B cell (primary cell): ENCODE results near the gene RALGAPA2. TPM values are rescaled to one million over a fixed set of nuclear protein-coding genes. Genes with fewer than 3 reads are reported as not detected.
"Not testable (repeated sequence)": the region's sequence is repeated elsewhere in the genome, so short reads cannot be mapped to it uniquely, and the experiment has no call there.

Experiments used
- ATAC-seq: fragments of 200-7000 bp; cut with Tn5 transposase; one replicate; pipeline ENCODE4 v1.10.0; 2021; ENCODE audit warnings: low read depth, mild to moderate bottlenecking, moderate number of reproducible peaks, moderate library complexity
- CTCF ChIA-PET: fragments of 350-600 bp; sonication (Branson Sonifier 250); formaldehyde crosslinking; loops from one replicate; lab custom pipeline; 2021; ENCODE audit warnings: antibody characterized with exemption, inconsistent platforms; lab: Charles Lee
- POLR2A ChIA-PET: fragments of 350-600 bp; sonication (Branson Sonifier 250); formaldehyde crosslinking; loops from one replicate; lab custom pipeline; 2021; ENCODE audit warnings: antibody characterized with exemption; lab: Charles Lee
- DNase-seq: peaks from one replicate; pipeline ENCODE4 v3.0.0; 2013
- H2AFZ ChIP-seq: 2 replicates; pipeline ENCODE4 v1.6.1; 2012; ENCODE audit warnings: mild to moderate bottlenecking, low read depth, low read length; ENCODE audit not compliant: insufficient read depth, poor library complexity, severe bottlenecking
- H3K27ac ChIP-seq, 2 donors: 1 replicate in 1 of 2; 2 replicates in 1 of 2; pipeline ENCODE4 v1.5.1; 2012 to 2013; ENCODE audit warnings: low read length in 2 of 2, mild to moderate bottlenecking in 2 of 2, moderate library complexity in 1 of 2
- H3K27me3 ChIP-seq, 4 experiments: fragments of 200-600 bp in 1 of 4; sonication (generic) in 1 of 4; replicated peaks in 1 of 4; 1 replicate in 2 of 4; 2 replicates in 2 of 4; pipeline versions ENCODE4 v1.6.1 to v1.7.0; 2013 to 2016; ENCODE audit warnings: low read length in 3 of 4, mild to moderate bottlenecking in 2 of 4, mixed read lengths in 1 of 4, moderate library complexity in 1 of 4; ENCODE audit not compliant: insufficient read depth in 4 of 4, control insufficient read depth in 3 of 4; ENCODE audit errors: control extremely low read depth in 1 of 4
- H3K36me3 ChIP-seq, 2 experiments: replicated peaks in 1 of 2; 1 replicate in 1 of 2; 2 replicates in 1 of 2; pipeline versions ENCODE4 v1.6.1 to v1.7.1; 2013; ENCODE audit warnings: low read length in 1 of 2; ENCODE audit not compliant: insufficient read depth in 2 of 2, control insufficient read depth in 1 of 2; ENCODE audit errors: control extremely low read depth in 1 of 2, extremely low read depth in 1 of 2
- H3K4me1 ChIP-seq, 2 donors: fragments of 200-600 bp in 1 of 2; sonication (generic) in 1 of 2; 1 replicate in 1 of 2; 2 replicates in 1 of 2; pipeline versions ENCODE4 v1.5.1 to v1.6.1; 2013 to 2017; ENCODE audit warnings: low read length in 2 of 2; ENCODE audit not compliant: control insufficient read depth in 2 of 2, insufficient read depth in 2 of 2
- H3K4me2 ChIP-seq: replicated peaks from 2 replicates; pipeline ENCODE3; 2012; ENCODE audit warnings: mild to moderate bottlenecking, low read depth, low read length; ENCODE audit not compliant: poor library complexity, severe bottlenecking
- H3K4me3 ChIP-seq, 5 experiments: fragments of 200-600 bp in 1 of 5; sonication (generic) in 1 of 5; 1 replicate in 3 of 5; 2 replicates in 2 of 5; pipeline versions ENCODE4 v1.5.1 to v1.7.0; 2011 to 2016; ENCODE audit warnings: low read length in 4 of 5, mild to moderate bottlenecking in 4 of 5, low read depth in 2 of 5, control low read depth in 1 of 5, moderate library complexity in 1 of 5; ENCODE audit not compliant: insufficient read depth in 1 of 5; ENCODE audit errors: control extremely low read depth in 1 of 5, extremely low read depth in 1 of 5
- H3K79me2 ChIP-seq: fragments of 200-600 bp; sonication (generic); one replicate; pipeline ENCODE4 v1.6.0; 2016; ENCODE audit warnings: low read length; ENCODE audit not compliant: control insufficient read depth, insufficient read depth
- H3K9ac ChIP-seq: fragments of 200-600 bp; sonication (generic); 2 replicates; pipeline ENCODE4 v1.6.1; 2017; ENCODE audit warnings: mild to moderate bottlenecking, low read length, moderate library complexity
- H3K9me3 ChIP-seq, 3 donors: one replicate each; pipeline versions ENCODE4 v1.6.1 to v1.7.1; 2013; ENCODE audit warnings: low read length in 2 of 3; ENCODE audit not compliant: control insufficient read depth in 2 of 3, insufficient read depth in 1 of 3; ENCODE audit errors: control extremely low read depth in 1 of 3
- H4K20me1 ChIP-seq: 2 replicates; pipeline ENCODE4 v1.6.0; 2012; ENCODE audit warnings: mild to moderate bottlenecking, low read length; ENCODE audit not compliant: insufficient read depth, control insufficient read depth, poor library complexity, severe bottlenecking
- H3K27ac Mint-ChIP-seq: one replicate; pipeline ENCODE4 v1.8.0; 2021; ENCODE audit warnings: mixed read lengths
- H3K27me3 Mint-ChIP-seq: one replicate; pipeline ENCODE4 v1.8.0; 2021; ENCODE audit warnings: mixed read lengths
- H3K4me1 Mint-ChIP-seq: one replicate; pipeline ENCODE4 v1.8.0; 2021; ENCODE audit warnings: mixed read lengths
- H3K4me3 Mint-ChIP-seq: one replicate; pipeline ENCODE4 v1.8.0; 2021; ENCODE audit warnings: mixed read lengths
- H3K9me3 Mint-ChIP-seq: one replicate; pipeline ENCODE4 v1.8.0; 2022; ENCODE audit warnings: mixed read lengths; ENCODE audit not compliant: insufficient read depth
- CTCF ChIP-seq: fragments of 200-600 bp; IDR thresholded peaks from one replicate; pipeline ENCODE4 v1.8.0; 2022; ENCODE audit warnings: antibody characterized with exemption, mild to moderate bottlenecking
- EZH2 ChIP-seq: IDR thresholded peaks from 2 replicates; pipeline ENCODE4 v1.6.1; 2012; ENCODE audit warnings: borderline replicate concordance, low read depth, mild to moderate bottlenecking, moderate library complexity, low read length; ENCODE audit not compliant: insufficient read depth, poor library complexity, severe bottlenecking
- WGBS: methylation state at CpG from one replicate; pipeline ENCODE4 v1.1.5; 2013; ENCODE audit warnings: missing lambda C conversion rate; ENCODE audit not compliant: insufficient coverage; 5-methylcytosine and 5-hydroxymethylcytosine counted together
- intact Hi-C: fragments of 100-400 bp; cut with micrococcal nuclease; formaldehyde crosslinking; loops from one replicate; pipeline ENCODE4 v1.10.0; 2022
- polyA plus RNA-seq: library from polyadenylated mRNA; depleted of rRNA; stranded (reverse); fragments of >200 nt; gene quantifications from 2 replicates; pipeline ENCODE4 v1.2.3, GENCODE V29; 2012
- total RNA-seq, 2 donors: library from RNA; stranded (reverse); fragments of 120-200 nt in 1 of 2; gene quantifications; 1 replicate in 1 of 2; 2 replicates in 1 of 2; pipeline versions ENCODE4 v1.2.3 to v1.2.4, GENCODE V29; 2013 to 2022

RALGAPA2 gene
- total and polyA plus RNA-seq, 2 donors (not counting 1 experiment from before 2014, with no cell fraction given) = 6.4 to 33.1 TPM

GRCh38 chr20:20547221-20547875 is 165.1 kb downstream of the RALGAPA2 start:
- Mint-ChIP-seq H3K4me3 (no peak overlapping the region), H3K9me3 (no peaks in the 10 kb centered on the region), H3K4me1 (peaks cover 11% of the 10 kb centered on the region), H3K27me3 (no peaks in the 10 kb centered on the region), H3K27ac (peak overlapping the region; percentile 42)
- peaks cover 4 to 7% of the 10 kb centered on the region in 2 donors for H3K4me1 ChIP-seq
- H3K4me3 ChIP-seq = no peak overlapping the region
- POLR2A ChIA-PET = no interaction called here
- TF ChIP-seq CTCF (no peak), EZH2 (no peak)
- peaks cover 5 to 7% of the 10 kb centered on the region in 2 experiments for H3K36me3 ChIP-seq
- H3K9me3 ChIP-seq = no peaks in the 10 kb centered on the region
- H3K79me2 ChIP-seq = no peaks in the 10 kb centered on the region
- no peak overlapping the region for H3K9ac ChIP-seq
- H2AFZ ChIP-seq = no peak overlapping the region
- WGBS = 64% methylated on average over 2 of the region's 5 CpGs
- no peak for DNase-seq
- H3K4me2 ChIP-seq = no peak overlapping the region
- intact Hi-C loops = no loop called here
- ATAC-seq = peak; percentile 21
- CTCF ChIA-PET = no interaction called here
- H3K27me3 ChIP-seq = no peaks in the 10 kb centered on the region
- no peak overlapping the region for H3K27ac ChIP-seq
- no peaks in the 10 kb centered on the region for H4K20me1 ChIP-seq

GRCh38 chr20:20546402-20546801 is 166.0 kb downstream of the RALGAPA2 start:
- DNase-seq (no peak), ATAC-seq (no peak)
- Histone ChIP-seq H3K27ac (no peak overlapping the region), H3K9ac (no peak overlapping the region), H3K27me3 (no peaks in the 10 kb centered on the region), H3K36me3 (peaks cover 5 to 7% of the 10 kb centered on the region in 2 experiments), H3K79me2 (no peaks in the 10 kb centered on the region), H4K20me1 (no peaks in the 10 kb centered on the region), H2AFZ (no peak overlapping the region), H3K9me3 (no peaks in the 10 kb centered on the region), H3K4me3 (no peak overlapping the region), H3K4me1 (peaks cover 4 to 7% of the 10 kb centered on the region in 2 donors), H3K4me2 (no peak overlapping the region)
- Mint-ChIP-seq H3K9me3 (no peaks in the 10 kb centered on the region), H3K27ac (no peak overlapping the region), H3K4me3 (no peak overlapping the region), H3K4me1 (peaks cover 11% of the 10 kb centered on the region), H3K27me3 (no peaks in the 10 kb centered on the region)
- 70% methylated on average over 3 of the region's 6 CpGs for WGBS
- intact Hi-C loops = no loop called here
- POLR2A ChIA-PET = no interaction called here
- TF ChIP-seq CTCF (no peak), EZH2 (no peak)
- CTCF ChIA-PET = no interaction called here

- H3K4me3 Mint-ChIP-seq, H3K27ac ChIP-seq, H3K36me3 ChIP-seq, H3K27me3 ChIP-seq, H3K79me2 ChIP-seq, H3K9ac ChIP-seq, intact Hi-C loops, H3K27me3 Mint-ChIP-seq, DNase-seq, H3K4me2 ChIP-seq, H3K9me3 ChIP-seq, POLR2A ChIA-PET, H3K27ac Mint-ChIP-seq, H4K20me1 ChIP-seq, H3K9me3 Mint-ChIP-seq, H3K4me1 ChIP-seq, CTCF ChIA-PET, ATAC-seq, H2AFZ ChIP-seq, H3K4me3 ChIP-seq: not testable (repeated sequence)
- H3K4me1 Mint-ChIP-seq = peaks cover 11% of the 10 kb centered on the region
- WGBS = no CpG with 5 or more reads among the region's 7 CpGs
Measured at GRCh38 chr20:20543348-20543747, 169.1 kb downstream of the RALGAPA2 start.
